Measurements from ENCODE around the gene SLC10A7. TPM values are rescaled to one million over a fixed set of nuclear protein-coding genes. Genes with fewer than 3 reads are reported as not detected.

Gene SLC10A7
- total RNA-seq, 1 donor from 2014 or later: 10.7 TPM

DNA sequence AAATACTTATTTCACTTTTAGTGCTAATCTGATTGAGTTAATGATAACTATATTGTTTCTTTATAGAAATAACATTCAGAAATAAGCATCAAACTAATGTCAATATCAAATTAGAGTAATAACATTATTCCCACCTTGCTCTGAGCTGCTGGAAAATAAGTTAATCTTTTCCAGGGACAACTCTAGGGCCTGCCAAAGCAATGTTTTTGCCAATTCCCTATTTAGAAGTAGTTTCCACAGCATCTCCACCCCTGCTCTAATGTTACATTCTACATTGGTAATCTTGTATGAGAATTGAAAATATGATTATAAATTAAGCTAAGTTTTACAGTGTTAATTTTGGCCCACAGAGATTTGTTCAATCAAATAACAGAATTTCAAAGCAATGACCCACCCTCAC lies 239.1 kb downstream of the SLC10A7 start:
- no peak overlapping the region for H3K27ac Mint-ChIP-seq (ENCODE audit: unreplicated experiment)
- no peak overlapping the region for H3K4me3 Mint-ChIP-seq
- H3K36me3 Mint-ChIP-seq (ENCODE audit: low read depth): peaks cover 2% of the 10 kb centered on the region
- no peaks in the 10 kb centered on the region for H3K4me1 Mint-ChIP-seq
- no peak for DNase-seq (ENCODE audit: low read depth, low spot score)
- no peaks in the 10 kb centered on the region for H3K27me3 Mint-ChIP-seq (ENCODE audit: low read depth)
- TF ChIP-seq, protein P1, sequence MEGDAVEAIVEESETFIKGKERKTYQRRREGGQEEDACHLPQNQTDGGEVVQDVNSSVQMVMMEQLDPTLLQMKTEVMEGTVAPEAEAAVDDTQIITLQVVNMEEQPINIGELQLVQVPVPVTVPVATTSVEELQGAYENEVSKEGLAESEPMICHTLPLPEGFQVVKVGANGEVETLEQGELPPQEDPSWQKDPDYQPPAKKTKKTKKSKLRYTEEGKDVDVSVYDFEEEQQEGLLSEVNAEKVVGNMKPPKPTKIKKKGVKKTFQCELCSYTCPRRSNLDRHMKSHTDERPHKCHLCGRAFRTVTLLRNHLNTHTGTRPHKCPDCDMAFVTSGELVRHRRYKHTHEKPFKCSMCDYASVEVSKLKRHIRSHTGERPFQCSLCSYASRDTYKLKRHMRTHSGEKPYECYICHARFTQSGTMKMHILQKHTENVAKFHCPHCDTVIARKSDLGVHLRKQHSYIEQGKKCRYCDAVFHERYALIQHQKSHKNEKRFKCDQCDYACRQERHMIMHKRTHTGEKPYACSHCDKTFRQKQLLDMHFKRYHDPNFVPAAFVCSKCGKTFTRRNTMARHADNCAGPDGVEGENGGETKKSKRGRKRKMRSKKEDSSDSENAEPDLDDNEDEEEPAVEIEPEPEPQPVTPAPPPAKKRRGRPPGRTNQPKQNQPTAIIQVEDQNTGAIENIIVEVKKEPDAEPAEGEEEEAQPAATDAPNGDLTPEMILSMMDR (conservative IDR thresholded peaks at IDR 0.05): no peak
- no peaks in the 10 kb centered on the region for H3K9me3 Mint-ChIP-seq

DNA sequence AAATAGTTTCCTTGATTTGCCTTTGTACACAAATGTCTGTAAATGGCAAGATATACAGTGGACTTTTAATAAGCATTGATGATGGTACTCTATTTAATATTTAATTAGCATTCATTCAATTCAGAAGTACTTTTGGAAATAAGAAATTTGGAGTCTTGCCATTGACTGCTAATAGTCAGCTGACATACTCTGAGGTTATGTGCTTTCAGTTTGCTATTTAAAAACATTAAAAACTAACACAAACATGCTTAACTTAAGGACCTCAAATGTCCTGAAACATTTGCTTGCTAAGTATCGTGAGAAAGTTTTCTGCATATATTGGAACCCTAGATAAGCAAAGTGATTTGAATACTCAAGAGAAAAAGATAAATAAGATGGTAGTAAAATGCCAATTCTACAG lies 242.8 kb downstream of the SLC10A7 start:
- Mint-ChIP-seq H3K27me3 (ENCODE audit: low read depth) (no peaks in the 10 kb centered on the region), H3K27ac (ENCODE audit: unreplicated experiment) (no peak overlapping the region), H3K9me3 (no peaks in the 10 kb centered on the region), H3K4me1 (no peaks in the 10 kb centered on the region), H3K4me3 (no peak overlapping the region), H3K36me3 (ENCODE audit: low read depth) (peaks cover 2% of the 10 kb centered on the region)
- no peak for DNase-seq (ENCODE audit: low read depth, low spot score)
- TF ChIP-seq, protein P1 (conservative IDR thresholded peaks at IDR 0.05): no peak

DNA sequence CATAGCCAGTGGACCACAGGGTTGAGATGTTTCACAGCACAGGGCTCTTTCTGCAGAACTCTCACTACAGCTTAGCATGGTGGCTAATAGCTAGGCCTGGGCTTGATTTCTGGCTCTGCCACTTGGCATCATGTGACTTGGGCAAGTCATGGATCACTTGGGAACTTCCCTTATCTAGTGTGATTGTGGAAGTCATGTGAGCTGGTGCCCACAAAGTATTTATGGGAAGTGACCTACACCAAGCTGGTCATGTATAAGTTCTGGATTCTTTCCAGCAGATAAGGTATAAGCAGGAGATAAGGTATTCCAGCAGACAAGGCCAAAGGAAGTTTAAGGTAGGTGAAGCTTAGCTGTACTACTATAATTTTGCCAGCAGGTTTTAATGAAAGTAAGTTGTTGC lies 246.4 kb downstream of the SLC10A7 start:
- Mint-ChIP-seq H3K27me3 (ENCODE audit: low read depth) (no peaks in the 10 kb centered on the region), H3K27ac (ENCODE audit: unreplicated experiment) (no peak overlapping the region), H3K4me1 (no peaks in the 10 kb centered on the region), H3K36me3 (ENCODE audit: low read depth) (peaks cover 5% of the 10 kb centered on the region), H3K4me3 (no peak overlapping the region), H3K9me3 (no peaks in the 10 kb centered on the region)
- no peak for DNase-seq (ENCODE audit: low read depth, low spot score)
- TF ChIP-seq, protein P1 (conservative IDR thresholded peaks at IDR 0.05): no peak

DNA sequence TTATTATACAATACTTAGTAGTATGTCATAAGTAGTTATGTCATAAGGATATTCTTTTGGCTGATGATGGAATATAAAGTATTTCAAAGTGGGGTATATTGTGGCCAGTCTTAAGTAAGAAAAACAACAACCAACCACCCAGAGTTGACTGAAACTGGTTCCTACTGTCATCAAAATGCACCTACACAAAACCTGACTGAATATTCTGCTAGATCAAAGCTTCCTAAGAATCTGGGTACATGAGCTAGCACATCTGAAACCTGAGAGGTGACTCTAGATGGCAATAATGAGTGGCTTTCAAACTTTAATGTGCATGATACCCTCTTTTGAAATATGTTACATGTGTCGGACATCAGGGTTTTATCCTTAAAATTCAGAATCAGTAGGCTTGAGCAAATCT lies 247.0 kb downstream of the SLC10A7 start:
- H3K27me3 Mint-ChIP-seq (ENCODE audit: low read depth): no peaks in the 10 kb centered on the region
- H3K27ac Mint-ChIP-seq (ENCODE audit: unreplicated experiment): no peak overlapping the region
- no peak for DNase-seq (ENCODE audit: low read depth, low spot score)
- H3K9me3 Mint-ChIP-seq: no peaks in the 10 kb centered on the region
- peaks cover 5% of the 10 kb centered on the region for H3K36me3 Mint-ChIP-seq (ENCODE audit: low read depth)
- no peak overlapping the region for H3K4me3 Mint-ChIP-seq
- no peaks in the 10 kb centered on the region for H3K4me1 Mint-ChIP-seq
- TF ChIP-seq, protein P1 (conservative IDR thresholded peaks at IDR 0.05): no peak

DNA sequence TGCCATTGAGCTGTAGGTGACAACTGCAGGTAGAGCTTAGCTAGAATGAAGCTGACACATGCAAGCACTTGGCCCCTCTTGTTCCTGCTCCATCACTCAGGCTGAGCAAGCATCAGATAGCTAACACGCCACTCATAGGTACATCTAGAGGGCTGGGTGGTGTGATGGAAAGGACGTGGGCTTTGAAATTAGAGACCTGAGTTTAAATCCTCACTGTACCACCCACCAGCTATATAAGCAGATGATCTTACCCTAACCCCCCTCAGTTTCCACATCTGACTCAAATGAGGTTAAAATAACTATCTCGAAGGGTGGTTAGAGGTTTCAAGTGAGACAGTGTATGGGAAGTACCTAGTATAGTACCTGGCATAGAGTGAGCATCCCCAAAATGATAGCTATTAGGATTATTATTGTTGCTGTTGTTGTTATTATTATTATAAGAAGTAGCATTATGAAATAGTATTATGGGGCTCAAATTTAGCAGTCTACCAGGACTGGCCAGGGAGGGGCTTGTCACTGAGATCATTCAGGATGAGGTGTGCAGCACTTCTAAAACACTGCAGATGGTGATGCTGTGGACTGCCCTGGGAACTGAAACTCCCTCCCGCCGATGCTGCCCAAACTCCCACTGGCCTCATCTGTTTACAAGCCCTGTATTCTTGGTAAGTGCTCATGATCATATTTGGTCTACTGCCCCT lies 248.4 kb downstream of the SLC10A7 start:
- Mint-ChIP-seq H3K27ac (ENCODE audit: unreplicated experiment) (no peak overlapping the region), H3K9me3 (no peaks in the 10 kb centered on the region), H3K27me3 (ENCODE audit: low read depth) (no peaks in the 10 kb centered on the region), H3K36me3 (ENCODE audit: low read depth) (peaks cover 3% of the 10 kb centered on the region), H3K4me3 (no peak overlapping the region), H3K4me1 (no peaks in the 10 kb centered on the region)
- no peak for DNase-seq (ENCODE audit: low read depth, low spot score)
- TF ChIP-seq, protein P1 (conservative IDR thresholded peaks at IDR 0.05): no peak

All from neural crest cell (in vitro differentiated cells).